WERI-Rb-1 (cell line): Measurements from ENCODE around the gene NT5C3B.

Experiments used
- DNase-seq: peaks from one replicate; pipeline ENCODE4 v3.0.0-alpha.2; 2020
- H3K27ac ChIP-seq: fragments of 250-450 bp; sonication (Bioruptor Pico); 2 replicates; pipeline ENCODE4 v1.5.1; 2020; ENCODE audit warnings: mild to moderate bottlenecking, moderate library complexity
- H3K27me3 ChIP-seq: fragments of 250-450 bp; sonication (Bioruptor Pico); 2 replicates; pipeline ENCODE4 v1.5.1; 2021; ENCODE audit warnings: mild to moderate bottlenecking, low read depth, moderate library complexity; ENCODE audit not compliant: insufficient read depth, severe bottlenecking
- H3K36me3 ChIP-seq: fragments of 250-450 bp; sonication (Bioruptor Pico); 2 replicates; pipeline ENCODE4 v1.5.1; 2020; ENCODE audit warnings: mild to moderate bottlenecking, moderate library complexity
- H3K4me3 ChIP-seq: 2 replicates; pipeline ENCODE4 v1.5.1; 2011; ENCODE audit warnings: low read depth, mild to moderate bottlenecking, control low read depth, low read length
- H3K9me3 ChIP-seq: fragments of 250-450 bp; sonication (Bioruptor Pico); 2 replicates; pipeline ENCODE4 v1.5.1; 2021; ENCODE audit warnings: mild to moderate bottlenecking, moderate library complexity; ENCODE audit not compliant: severe bottlenecking
- TF ChIP-seq, protein P1 (sequence below): IDR thresholded peaks from 2 replicates; pipeline ENCODE4 v1.5.1; 2011; ENCODE audit warnings: low read depth, mild to moderate bottlenecking, control low read depth, inconsistent platforms, low read length

Gene NT5C3B

DNA sequence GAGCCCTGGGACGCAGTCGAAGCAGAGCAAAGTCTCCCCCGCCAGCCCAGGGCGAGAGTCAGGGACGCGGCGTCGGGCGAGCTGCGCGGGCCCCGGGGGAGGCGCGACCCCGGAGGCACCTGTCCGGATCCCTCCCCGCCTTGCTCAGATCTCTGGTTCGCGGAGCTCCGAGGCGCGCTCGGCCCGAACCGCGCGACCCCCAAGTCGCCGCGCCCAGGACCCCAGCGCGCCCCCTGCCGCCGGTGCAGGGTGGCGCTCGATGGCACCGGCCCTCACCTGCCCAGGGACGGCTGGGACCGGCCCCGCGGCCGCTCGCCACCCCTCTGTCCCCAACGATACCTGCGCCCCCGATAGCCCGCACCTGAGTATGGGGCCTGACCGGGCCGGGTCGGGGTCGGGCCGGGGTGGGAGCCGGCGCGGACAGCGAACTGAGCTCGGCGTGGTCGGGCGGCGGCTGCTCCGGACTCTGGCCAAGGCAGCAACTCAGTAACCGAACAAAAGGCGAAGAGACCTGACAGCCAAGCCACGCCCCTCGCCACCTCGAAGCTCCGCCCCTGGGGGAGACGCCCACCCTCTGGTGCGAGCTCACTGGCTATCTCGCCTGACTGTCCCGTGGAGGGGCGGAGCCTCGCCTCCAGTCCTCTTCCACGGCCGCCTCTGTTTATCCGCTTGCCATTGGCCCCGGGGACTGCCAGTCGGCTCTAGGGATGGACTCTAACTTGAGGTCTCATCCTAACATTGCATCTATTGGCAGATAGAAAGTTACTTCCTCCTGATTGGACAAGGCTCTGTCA lies 49.6 kb downstream of the NT5C3B start, which contains the start of gene JUP:
Gene JUP, minus strand, starts transcription at position 485 of the 794 bp plus-strand sequence. CDS start 14,857 bp downstream, outside the sequence.
- H3K9me3 ChIP-seq = no peaks in the 10 kb centered on the region
- peak; percentile 100 for DNase-seq

GRCh38 chr17:41785859-41786226 lies 50.2 kb downstream of the NT5C3B start:
- TF ChIP-seq, protein P1, sequence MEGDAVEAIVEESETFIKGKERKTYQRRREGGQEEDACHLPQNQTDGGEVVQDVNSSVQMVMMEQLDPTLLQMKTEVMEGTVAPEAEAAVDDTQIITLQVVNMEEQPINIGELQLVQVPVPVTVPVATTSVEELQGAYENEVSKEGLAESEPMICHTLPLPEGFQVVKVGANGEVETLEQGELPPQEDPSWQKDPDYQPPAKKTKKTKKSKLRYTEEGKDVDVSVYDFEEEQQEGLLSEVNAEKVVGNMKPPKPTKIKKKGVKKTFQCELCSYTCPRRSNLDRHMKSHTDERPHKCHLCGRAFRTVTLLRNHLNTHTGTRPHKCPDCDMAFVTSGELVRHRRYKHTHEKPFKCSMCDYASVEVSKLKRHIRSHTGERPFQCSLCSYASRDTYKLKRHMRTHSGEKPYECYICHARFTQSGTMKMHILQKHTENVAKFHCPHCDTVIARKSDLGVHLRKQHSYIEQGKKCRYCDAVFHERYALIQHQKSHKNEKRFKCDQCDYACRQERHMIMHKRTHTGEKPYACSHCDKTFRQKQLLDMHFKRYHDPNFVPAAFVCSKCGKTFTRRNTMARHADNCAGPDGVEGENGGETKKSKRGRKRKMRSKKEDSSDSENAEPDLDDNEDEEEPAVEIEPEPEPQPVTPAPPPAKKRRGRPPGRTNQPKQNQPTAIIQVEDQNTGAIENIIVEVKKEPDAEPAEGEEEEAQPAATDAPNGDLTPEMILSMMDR = no peak
- DNase-seq = peak; percentile 66
- peak overlapping the region; percentile 52 for H3K4me3 ChIP-seq

More for the DNA sequence above, 49.6 kb downstream of the NT5C3B start, which contains the start of gene JUP:
- TF ChIP-seq, protein P1 = peak; percentile 74
- Histone ChIP-seq H3K27me3 (no peaks in the 10 kb centered on the region), H3K36me3 (peaks cover 3% of the 10 kb centered on the region; the same call in 1 of the 2 replicates), H3K4me3 (peak within 1 kb of the TSS; percentile 52), H3K27ac (peak within 1 kb of the TSS; percentile 65)

GRCh38 chr17:41785091-41785858 lies 50.8 kb downstream of the NT5C3B start:
- no peak for DNase-seq
- Histone ChIP-seq H3K27me3 (no peaks in the 10 kb centered on the region), H3K4me3 (peak overlapping the region; percentile 52), H3K36me3 (peaks cover 3% of the 10 kb centered on the region; the same call in 1 of the 2 replicates), H3K9me3 (no peaks in the 10 kb centered on the region), H3K27ac (peak overlapping the region; percentile 65)
- TF ChIP-seq, protein P1 = no peak

More at GRCh38 chr17:41785859-41786226, 50.2 kb downstream of the NT5C3B start:
- Histone ChIP-seq H3K27me3 (no peaks in the 10 kb centered on the region), H3K9me3 (no peaks in the 10 kb centered on the region), H3K27ac (peak overlapping the region; percentile 65), H3K36me3 (peaks cover 3% of the 10 kb centered on the region; the same call in 1 of the 2 replicates)

- Histone ChIP-seq H3K27ac (peak overlapping the region; percentile 65), H3K36me3 (peaks cover 3% of the 10 kb centered on the region; the same call in 1 of the 2 replicates), H3K4me3 (no peak overlapping the region; the same call in 1 of the 2 replicates), H3K27me3 (no peaks in the 10 kb centered on the region), H3K9me3 (no peaks in the 10 kb centered on the region)
- peak; percentile 73 for DNase-seq
- TF ChIP-seq, protein P1 = no peak
Observed at GRCh38 chr17:41784207-41784744, 51.8 kb downstream of the NT5C3B start.

DNA sequence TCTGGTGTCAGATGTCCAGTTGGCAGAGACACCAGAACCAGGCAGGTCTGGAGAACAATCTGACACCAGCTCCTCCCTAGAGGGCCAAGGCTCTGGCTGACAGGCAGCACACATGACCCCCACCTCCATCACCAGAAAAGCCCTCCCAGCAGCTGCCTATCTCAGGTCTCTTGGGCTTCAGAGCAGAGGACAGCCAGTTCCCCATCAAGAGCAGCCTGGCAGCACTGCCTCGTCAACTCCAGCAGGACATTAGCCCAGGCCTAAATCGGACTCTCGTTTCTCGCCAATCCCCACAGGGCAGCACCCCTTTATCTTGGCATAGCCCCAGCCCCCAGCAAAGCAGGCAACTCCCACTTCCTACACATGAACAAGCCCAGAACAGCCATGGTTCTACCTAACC lies 53.9 kb downstream of the NT5C3B start:
- H3K27ac ChIP-seq = no peak overlapping the region; the same call in 1 of the 2 replicates
- H3K9me3 ChIP-seq = no peaks in the 10 kb centered on the region
- no peak for DNase-seq
- H3K36me3 ChIP-seq = peaks cover 3% of the 10 kb centered on the region; the same call in 1 of the 2 replicates
- H3K4me3 ChIP-seq = no peak overlapping the region
- no peaks in the 10 kb centered on the region for H3K27me3 ChIP-seq
- TF ChIP-seq, protein P1 = no peak
